ENCODE data around the gene NXPH1.

DNA sequence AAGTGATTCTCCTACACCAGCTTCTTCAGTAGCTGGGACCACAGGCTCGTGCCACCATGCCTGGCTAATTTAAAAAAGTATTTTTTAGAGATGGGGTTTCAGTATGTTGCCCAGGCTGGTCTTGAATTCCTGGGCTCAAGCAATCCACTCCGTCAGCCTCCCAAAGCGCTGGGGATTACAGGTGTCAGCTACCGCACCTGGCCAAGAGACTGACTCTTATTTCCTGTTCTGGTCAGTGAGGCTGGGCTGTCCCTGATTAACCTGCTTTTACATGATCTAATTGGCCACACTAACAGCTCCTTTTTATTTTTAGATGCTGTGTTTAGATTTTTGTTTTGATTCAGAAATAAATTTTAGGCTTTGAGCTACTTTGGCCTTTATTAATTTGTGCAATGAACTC lies 203.9 kb downstream of the NXPH1 start:
- no peak for TF ChIP-seq CTCF (IDR thresholded peaks at IDR 0.05; ENCODE audit: low read depth, low read length)
- TF ChIP-seq EZH2phosphoT487 (IDR thresholded peaks at IDR 0.05; ENCODE audit: low read depth) = no peak

Data from OCI-LY3 (cell line).